Stromal cell of bone marrow (primary cell): ENCODE results near the gene AACS.
"Not testable (repeated sequence)": the region's sequence is repeated elsewhere in the genome, so short reads cannot be mapped to it uniquely, and the experiment has no call there.

Experiments
- DNase-seq: peaks from one replicate; pipeline ENCODE4 v3.0.0-alpha.2; 2012; ENCODE audit warnings: low read depth

AACS gene

DNA sequence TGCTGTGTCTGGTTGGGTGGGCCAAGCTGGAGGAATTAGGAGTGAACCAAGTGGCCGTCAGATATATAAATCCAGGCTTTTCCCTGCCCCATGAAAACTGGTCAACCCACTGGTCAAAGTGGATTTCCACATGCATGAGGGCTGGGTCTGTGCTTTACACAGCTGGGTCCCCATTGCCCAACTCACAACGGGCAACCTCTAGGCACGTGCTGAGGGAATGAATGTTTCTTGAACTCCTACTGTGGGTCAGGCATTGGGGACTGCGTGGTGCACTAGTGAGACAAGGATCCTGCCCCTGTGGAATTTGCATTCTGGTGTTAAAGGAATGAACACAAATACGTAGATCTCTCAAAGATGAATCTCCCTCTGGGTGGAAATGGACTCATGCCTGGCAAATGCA lies 7.5 kb upstream of the AACS start:
- no peak for DNase-seq

DNA sequence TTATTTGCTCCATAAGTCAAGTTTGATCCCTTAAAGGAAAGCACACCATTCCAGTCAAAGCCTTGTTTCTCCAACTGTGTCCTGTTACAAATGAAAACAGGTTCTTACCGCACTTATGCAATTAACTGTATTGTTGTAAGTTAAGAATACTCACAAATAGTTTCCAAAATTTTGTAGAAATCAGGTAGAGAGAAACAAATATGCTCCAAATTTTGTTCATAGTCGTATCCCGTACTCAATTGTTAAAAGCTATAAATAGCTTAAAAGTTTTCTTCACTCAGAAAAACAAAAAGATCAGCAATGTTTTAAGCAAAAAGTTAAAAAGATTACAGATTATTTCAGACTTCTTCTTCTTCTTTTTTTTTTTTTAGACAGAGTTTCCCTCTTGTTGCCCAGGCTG lies 4.0 kb upstream of the AACS start:
- DNase-seq = no peak

DNA sequence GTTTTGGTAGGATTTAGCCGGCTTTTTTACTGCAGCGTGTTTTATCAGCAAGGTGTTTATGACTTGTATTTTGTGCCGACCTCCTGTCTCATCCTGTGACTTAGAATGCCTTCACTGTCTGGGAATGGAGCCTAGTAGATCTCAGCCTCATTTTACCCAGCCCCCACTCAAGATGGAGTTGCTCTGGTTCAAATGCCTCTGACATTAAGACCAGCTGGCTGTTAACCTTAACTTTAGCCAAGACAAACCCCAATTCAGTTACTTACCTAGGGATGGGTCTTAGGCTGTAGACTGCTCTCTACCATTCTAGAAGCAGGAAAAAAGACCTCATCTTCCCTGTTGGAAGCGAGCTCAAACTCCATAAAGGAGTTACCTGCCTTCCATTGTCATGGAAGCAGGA lies 1.7 kb upstream of the AACS start:
- not testable (repeated sequence) for DNase-seq

DNA sequence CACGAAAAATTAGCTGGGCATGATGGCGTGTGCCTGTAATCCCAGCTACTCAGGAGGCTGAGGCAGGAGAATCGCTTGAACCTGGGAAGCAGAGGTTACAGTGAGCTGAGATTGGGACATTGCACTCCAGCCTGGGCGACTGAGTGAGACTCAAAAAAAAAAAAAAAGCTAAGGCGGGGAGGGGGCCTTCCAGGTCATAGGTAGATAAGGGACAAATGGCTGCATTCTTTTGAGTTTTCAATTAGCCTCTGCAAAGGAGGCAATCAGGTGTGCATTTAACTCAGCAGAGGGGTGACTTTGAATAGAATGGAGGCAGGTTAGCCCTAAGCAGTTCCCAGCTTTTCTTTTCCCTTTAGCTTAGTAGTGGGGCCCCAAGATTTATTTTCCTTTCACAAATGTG lies 743 bp upstream of the AACS start:
- DNase-seq = no peak

DNA sequence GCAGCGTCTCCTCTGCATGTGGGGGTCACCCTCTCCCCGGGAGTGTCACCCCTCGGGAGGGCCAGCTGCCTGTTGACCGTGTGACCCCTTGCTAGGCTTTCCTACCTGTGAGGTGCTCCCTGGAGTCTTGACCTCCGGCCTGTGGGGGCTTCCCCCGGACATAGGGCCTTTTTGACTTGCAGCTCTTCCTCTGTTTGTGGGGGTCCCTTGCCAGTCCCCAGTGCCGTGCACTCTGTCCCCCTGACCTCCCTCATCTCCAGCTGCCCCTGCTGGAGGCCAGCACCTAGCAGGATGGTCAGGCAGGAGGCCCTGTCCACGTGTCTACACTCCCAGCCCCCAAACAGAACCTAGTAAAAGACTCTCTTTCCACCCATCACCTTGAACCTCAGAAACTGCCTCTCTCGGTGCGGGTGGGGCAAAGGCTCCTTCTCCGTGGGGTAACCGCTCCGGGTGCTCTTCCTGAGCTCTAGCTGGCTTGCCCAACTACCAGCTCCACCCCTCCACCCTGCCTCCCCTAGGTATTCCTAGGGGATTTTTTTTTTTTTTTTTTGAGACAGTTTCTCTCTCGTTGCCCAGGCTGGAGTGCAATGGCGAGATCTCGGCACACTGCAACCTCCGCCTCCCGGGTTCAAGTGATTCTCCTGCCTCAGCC lies 810 bp downstream of the AACS start:
- DNase-seq = no peak

DNA sequence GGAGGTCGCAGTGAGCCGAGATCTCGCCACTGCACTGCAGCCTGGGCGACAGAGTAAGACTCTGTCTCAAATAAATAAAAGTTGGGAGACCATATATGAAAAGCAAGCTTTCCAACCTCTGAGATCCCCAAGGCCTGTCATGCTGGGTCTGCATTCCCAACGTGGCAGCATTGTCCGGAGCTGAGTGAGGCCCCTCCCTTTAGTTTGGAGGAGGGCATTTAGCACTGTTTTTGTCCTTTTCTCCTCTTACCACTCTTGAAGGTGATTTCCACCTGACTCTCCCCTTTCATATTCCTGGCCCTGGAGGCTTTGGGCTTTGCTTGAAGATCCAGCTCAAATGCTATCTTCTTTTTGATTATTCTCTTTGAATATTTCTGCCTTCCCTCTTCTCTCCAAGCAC lies 3.2 kb downstream of the AACS start:
- DNase-seq = no peak

DNA sequence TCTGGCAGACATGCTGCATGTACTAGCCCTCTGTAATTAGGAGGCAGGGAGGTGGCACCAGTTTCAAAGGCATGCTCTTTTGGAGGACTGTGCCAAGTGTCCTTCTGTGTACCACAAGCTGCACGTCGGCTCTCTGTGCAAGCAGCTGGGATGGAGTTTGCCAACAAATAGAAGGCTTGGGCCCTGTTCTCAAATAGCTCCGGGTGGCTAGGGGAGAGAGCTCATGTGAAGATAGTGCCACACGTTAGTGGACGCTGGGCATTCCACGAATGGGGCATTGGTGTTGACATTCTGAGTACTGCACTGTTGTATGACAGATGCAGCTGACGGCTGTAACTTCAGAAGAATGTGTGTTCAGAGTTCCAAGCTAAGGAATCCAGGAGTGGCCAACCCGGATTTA lies 4.4 kb downstream of the AACS start:
- no peak for DNase-seq

DNA sequence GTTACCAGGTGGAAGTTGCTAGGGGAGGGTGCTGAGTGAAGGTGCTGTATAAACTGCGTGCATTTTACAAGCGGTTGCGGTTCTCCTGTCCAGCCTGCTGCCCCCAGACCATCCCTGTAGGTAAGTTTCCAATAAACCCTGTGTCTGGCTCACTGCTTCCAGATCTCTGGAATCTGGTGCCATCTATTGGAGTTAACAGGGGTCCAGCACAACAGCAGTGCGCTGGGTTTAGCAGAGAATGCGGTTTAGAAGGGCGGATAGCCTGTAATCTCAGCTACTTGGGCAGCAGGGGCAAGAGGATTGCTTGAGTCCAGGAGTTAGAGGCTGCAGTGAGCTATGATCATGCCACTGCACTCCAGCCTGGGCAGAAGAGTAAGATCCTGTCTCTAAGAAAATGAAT lies 4.9 kb downstream of the AACS start:
- no peak for DNase-seq

DNA sequence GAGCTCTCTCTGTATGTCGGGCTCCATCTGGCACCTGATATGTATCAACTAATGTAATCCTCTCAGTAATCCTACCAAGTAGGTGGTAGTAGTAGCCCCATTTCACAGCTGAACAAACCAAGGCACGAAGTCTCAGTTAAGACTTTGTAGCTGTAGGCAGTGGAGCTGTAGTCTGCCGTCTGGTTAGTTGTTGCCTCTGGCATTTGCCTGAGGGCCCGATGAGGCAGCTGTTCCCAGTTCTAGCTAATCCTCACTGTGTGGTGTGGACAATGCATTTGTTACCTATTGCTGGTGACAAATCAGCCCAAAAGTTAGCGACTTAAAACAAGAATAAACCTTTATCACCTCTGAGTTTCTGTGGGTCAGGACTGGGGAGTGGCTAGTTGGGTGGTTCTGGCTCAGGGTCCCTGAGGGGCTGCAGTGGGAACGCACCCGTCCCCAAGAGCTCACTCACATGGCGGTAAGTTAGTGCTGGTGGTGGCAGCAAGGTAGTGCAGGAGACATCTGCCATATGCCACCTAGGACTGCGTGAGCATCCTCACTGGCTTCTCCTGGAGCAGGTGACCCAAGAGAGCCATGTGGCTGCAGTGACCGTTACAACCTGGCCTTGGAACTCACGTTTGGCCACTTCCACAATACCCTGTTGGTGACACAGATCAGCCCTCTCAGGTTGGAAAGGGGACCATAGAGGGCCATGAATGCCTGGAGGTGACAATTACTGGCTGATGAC lies 5.6 kb downstream of the AACS start:
- no peak for DNase-seq

DNA sequence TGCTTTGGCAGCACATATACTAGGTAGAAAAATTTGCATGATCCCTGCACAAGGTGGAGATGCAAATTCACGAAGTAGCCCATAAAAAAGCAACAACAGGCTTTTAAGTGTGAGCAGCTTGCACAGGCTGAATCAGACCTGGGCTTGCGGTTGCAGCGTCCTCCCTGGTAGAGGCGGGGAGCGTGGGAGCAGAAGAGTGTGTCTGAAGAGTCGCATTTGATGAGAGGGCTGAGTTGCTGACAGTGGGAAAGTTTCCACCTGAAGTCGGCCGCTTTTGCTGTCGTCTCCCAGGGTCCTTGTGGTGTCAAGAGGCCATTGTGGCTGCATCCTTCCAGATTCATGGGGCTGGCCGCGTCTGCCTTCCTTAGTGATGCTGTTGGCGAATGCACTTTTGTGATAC lies 6.2 kb downstream of the AACS start:
- no peak for DNase-seq

DNA sequence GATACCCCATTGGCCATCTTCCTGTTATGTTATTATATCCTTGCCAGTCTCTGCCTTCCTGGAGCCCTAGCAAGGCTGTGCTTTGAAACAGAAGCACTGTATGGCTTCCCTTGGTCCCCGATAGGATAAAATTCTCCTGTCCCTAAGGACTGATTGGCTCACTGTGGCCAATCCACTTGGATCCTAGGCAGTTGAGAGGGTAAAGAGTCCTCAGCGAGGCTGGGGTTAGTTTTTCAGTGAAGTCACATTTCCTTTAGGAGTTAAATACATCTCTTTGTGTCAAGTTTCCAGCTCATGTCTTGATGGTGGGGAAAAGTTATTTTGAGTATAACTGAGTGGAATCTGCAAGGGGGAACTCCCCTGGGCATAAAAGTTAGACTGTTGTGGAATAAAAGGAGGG lies 7.3 kb downstream of the AACS start:
- no peak for DNase-seq

DNA sequence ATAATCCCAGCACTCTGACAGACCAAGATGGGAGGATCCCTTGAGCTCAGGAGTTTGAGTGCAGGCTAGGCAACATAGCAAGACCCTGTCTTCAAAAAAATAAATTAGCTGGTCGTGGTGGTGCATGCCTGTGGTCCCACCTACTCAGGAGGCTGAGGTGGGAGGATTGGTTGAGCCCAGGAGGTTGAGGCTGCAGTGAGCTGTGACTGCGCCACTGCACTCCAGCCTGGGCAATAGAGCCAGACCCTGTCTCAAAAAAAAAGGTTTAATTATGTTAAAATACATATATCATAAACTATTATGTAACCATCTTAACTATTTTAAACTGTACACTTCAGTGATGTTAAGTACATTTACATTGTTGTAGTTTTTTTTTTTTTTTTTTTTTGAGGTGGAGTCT lies 9.1 kb downstream of the AACS start:
- not testable (repeated sequence) for DNase-seq

DNA sequence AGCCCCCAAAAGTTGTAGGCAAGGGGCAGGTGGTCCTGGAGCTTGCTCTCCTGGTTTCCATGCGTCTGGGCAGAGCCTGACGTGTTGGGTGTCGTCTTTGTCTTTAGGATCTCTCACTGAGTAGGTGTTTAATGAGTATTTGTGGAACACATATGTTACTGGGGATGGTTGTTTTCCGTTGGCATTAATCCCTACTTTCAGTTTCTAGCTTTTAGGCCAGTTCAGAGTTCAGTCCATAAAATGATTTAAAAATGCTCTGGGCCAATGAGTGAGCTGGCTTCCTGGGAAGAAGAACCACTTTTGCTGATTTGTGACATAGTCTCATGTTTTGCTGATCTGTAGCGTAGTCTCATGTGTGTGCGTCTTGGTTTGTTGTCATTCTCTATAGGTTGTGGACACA lies 10.9 kb downstream of the AACS start:
- DNase-seq = no peak

DNA sequence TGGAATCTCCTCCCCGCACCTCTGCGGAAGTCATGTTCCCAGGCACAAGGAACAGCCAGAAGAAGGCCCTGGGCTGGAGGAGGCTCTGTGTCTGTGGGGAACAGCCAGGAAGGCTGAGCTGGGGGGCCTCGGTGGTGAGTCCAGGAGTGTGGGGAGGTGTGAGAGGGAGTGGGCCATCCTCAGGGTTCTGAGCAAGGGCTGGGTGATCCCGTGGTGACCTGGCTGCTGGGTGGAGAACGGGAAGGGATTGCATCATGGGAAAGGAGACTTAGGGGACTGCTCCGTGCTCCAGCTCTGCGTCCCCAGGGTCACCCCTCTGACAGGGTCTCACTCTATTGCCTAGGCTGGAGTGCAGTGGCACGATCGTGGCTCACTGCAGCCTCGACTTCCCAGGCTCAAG lies 13.8 kb downstream of the AACS start:
- no peak for DNase-seq

DNA sequence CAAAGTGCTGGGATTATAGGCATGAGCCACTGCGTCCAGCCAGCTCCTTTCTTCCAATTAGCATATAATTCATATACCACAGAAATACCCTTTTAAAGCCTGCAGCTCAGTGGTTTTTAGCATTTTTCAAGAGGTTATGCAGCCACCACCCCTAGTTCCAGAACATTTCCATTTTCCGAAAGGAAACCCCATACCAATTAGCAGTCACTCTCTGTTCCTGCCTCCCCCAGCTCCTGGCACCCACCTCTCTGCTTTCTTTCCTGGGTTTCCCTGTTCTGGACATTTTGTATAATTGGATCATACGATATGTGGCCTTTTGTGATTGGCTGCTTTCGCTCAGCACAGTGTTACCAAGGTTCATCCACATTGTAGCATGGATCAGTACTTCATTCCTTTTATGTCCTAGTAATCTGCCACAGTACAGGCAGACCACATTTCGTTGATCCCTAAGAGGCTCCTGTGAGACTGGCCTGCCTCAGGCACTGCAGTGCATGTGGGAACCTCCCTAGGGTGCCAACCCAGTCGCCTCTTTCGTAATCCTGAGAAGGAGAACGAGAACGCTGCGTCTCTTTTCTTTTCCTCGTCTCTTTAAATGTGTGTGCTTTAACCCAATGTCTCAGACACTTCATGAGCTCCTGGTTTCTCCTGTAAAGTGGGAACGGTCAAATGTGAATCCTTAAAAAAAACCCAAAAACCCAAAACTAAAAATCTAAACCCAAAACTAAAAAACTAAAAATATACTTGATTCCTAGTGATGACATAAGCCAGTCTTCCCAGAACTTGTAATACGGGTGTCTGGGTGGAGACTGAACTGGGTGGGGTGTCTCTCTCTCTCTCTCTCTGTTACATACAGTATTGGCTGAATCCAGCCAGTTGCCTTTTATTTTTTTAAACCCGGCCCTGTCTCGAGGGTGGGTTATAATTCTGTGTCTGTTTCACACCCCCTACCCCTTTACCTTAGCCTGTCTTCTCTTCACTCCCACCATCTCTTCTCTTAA lies 14.7 kb downstream of the AACS start:
- DNase-seq = peak; percentile 54

DNA sequence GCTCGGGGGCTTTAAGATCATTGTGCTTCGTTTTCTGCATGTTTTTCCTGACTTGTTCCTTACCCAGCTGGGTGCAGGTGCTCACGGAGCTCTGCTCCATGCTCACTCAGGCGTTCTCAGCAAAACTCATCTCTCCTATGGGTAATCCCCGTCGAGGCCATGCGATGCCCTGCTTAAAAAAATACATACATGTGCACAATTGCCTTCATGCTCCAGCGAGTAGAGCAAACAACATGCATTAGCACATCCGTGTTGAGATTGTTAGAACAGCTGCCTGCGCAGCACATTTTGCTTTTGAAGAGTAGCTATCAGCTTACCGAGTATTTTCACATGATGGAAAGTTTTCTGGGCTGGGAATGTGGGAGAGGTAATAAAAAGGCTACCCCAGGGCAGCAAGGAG lies 16.2 kb downstream of the AACS start:
- DNase-seq = no peak

DNA sequence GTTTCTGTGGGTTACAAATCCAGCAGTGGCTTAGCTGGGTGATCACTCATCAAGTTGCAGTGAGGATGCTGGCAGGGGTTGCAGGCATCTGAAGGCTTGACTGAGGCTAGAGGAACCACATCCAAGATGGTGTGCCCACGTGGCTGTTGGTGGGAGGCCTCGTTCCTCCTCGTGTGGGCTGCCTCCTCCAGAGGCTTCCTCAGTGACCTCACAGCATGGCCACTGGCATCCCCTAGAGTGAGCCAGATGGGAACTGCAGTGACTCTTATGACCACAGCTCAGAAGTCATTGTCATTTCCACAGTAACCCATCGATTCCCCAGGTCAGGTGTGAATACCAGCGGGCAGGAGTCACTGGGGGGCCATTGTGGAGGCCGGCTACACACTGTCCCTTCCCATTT lies 17.8 kb downstream of the AACS start:
- no peak for DNase-seq

DNA sequence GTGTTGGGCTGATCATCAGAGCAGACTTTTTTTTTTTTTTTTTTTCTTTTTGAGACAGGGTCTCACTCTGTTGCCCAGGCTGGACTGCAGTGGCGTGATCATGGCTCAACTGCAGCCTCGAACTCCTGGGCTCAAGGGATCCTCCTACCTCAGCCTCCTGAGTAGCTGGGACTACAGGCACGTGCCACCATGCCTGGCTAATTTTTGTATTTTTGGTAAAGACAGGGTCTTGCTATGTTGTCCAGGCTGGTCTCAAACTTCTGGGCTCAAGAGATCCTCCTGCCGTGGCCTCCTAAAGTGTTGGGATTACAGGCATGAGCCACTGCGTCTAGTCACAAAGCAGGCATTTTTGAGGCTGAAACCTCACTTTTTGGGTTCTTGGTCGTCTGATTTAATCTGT lies 23.0 kb downstream of the AACS start:
- not testable (repeated sequence) for DNase-seq

DNA sequence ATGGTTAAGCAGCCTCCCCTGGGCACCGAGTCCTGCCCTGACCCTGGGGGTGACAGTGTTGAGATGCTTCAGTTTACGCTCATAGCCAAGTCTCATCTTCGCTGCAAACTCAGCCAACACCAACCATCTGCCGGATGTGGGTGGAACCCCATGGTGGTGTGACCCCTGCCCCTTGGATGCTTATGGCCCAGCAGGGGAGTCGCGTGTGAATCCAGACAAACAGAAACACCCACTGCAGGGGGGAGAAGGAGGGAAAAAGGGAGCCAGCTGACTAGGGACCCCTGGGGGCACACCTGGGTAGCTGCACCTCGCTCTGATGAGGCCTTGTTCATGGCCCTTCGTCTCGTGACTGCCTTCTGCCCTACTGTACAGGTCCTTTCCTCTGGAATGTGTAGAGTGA lies 23.8 kb downstream of the AACS start:
- no peak for DNase-seq

DNA sequence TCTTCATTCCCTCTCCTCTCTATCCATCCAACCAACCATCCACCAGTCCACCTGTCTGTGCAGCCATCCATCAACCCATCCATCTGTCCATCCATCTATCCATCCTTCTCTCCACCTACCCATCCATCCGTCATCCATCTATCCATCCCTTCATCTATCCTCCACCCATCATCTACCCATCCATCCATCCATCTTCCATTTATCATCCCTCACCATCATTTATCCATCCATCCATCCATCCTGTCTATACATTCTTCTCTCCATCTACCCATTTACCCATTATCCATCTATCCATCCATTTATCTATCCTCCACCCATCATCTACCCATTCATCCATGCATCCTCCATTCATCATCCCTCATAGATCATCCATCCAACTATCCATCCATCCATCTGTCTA lies 24.4 kb downstream of the AACS start:
- DNase-seq = no peak

DNA sequence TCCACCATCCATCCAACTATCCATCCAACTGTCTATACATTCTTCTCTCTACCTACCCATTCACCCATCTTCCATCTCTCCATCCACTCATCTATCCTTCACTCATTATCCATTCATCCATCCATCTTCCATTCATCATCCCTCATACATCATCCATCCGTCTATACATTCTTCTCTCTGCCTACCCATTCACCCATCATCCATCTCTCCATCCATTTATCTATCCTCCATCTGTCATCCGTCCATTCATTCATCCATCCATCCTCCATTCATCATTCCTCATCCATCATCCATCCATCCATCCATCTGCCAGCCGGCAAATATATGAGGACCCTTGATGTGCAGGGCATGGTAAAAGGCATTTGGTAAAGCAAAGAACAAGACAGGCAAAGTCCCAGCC lies 25.2 kb downstream of the AACS start:
- DNase-seq = no peak

DNA sequence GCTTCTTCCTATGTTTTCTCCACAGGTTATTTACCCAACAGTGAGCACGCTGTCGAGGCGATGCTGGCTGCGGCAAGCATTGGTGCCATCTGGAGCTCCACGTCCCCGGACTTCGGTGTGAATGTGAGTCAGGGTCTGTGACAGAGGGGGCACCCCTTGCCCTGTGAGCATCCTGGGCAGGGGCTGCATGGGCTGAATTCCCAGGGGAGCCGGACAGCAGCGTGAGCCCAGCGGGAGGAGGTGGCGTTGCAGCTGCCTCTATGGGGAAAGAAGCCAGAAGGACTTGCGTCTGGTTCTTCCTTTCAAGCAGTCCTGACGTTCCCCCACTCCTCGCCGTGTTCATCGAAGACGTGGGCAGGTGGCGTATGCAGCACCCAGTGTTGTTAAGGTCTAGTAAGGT lies 26.2 kb downstream of the AACS start:
- DNase-seq = no peak
